Stimulated activated memory B cell treated with anti-CD40 and anti-IgM and Interleukin-4, amounts not matched to agents 10 μg/mL and 1 μg/mL and 100 μg/mL, for 72 hours (primary cell): ENCODE measurements around the gene TPGS2.

ENCODE experiments used
- ATAC-seq: fragments of 150-1000 bp; cut with Tn5 transposase; 2 replicates; pipeline ENCODE4 v1.10.0; 2021
- H3K27ac Mint-ChIP-seq: one replicate; pipeline ENCODE4 v1.8.0; 2022; ENCODE audit warnings: mild to moderate bottlenecking, mixed read lengths
- H3K27me3 Mint-ChIP-seq: one replicate; pipeline ENCODE4 v1.8.0; 2022; ENCODE audit warnings: mixed read lengths
- H3K36me3 Mint-ChIP-seq: one replicate; pipeline ENCODE4 v1.8.0; 2022; ENCODE audit warnings: mixed read lengths
- H3K4me1 Mint-ChIP-seq: one replicate; pipeline ENCODE4 v1.8.0; 2022; ENCODE audit warnings: mixed read lengths
- H3K4me3 Mint-ChIP-seq: one replicate; pipeline ENCODE4 v1.8.0; 2022; ENCODE audit warnings: mild to moderate bottlenecking, moderate library complexity, mixed read lengths
- H3K9me3 Mint-ChIP-seq: one replicate; pipeline ENCODE4 v1.8.0; 2022; ENCODE audit warnings: mixed read lengths

The TPGS2 gene

GRCh38 chr18:36811955-36812354 lies 16.8 kb downstream of the TPGS2 start:
- H3K27me3 Mint-ChIP-seq: no peaks in the 10 kb centered on the region
- no peak overlapping the region for H3K4me3 Mint-ChIP-seq
- H3K4me1 Mint-ChIP-seq: no peaks in the 10 kb centered on the region
- no peaks in the 10 kb centered on the region for H3K9me3 Mint-ChIP-seq
- peaks cover 24% of the 10 kb centered on the region for H3K36me3 Mint-ChIP-seq
- ATAC-seq: no peak
- H3K27ac Mint-ChIP-seq: no peak overlapping the region

- Mint-ChIP-seq H3K4me3 (no peak overlapping the region), H3K27me3 (no peaks in the 10 kb centered on the region), H3K36me3 (peaks cover 25% of the 10 kb centered on the region), H3K4me1 (no peaks in the 10 kb centered on the region), H3K9me3 (no peaks in the 10 kb centered on the region), H3K27ac (no peak overlapping the region)
- ATAC-seq: no peak
Observed at GRCh38 chr18:36811430-36811829, 17.4 kb downstream of the TPGS2 start.

GRCh38 chr18:36809590-36810381 lies 19.0 kb downstream of the TPGS2 start:
- no peaks in the 10 kb centered on the region for H3K4me1 Mint-ChIP-seq
- H3K27me3 Mint-ChIP-seq: no peaks in the 10 kb centered on the region
- no peak overlapping the region for H3K4me3 Mint-ChIP-seq
- peak; percentile 77 for ATAC-seq
- no peaks in the 10 kb centered on the region for H3K9me3 Mint-ChIP-seq
- H3K27ac Mint-ChIP-seq: no peak overlapping the region
- peaks cover 42% of the 10 kb centered on the region for H3K36me3 Mint-ChIP-seq

DNA sequence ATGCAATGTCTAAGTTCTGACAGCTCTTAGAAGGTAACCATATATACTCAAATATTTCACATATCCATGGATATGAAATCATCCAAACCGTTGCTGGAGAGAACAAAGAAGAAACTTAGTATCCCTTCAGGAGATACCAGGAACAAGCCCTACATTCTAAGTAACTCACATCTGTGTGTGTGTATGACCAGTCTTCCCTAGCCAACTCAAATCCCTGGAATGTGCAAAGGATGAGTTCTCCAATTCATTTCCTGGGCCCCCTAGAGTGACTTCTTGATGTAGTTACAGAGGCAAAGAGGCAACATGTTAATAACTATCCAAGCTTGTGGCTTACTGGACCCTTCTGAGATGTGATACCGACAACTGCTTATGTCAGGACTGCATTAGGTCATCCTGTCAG lies 20.1 kb downstream of the TPGS2 start:
- no peak overlapping the region for H3K4me3 Mint-ChIP-seq
- ATAC-seq: no peak
- no peaks in the 10 kb centered on the region for H3K4me1 Mint-ChIP-seq
- no peaks in the 10 kb centered on the region for H3K27me3 Mint-ChIP-seq
- H3K36me3 Mint-ChIP-seq: peaks cover 53% of the 10 kb centered on the region
- H3K9me3 Mint-ChIP-seq: no peaks in the 10 kb centered on the region
- H3K27ac Mint-ChIP-seq: no peak overlapping the region

GRCh38 chr18:36805105-36805504 lies 23.7 kb downstream of the TPGS2 start:
- no peaks in the 10 kb centered on the region for H3K9me3 Mint-ChIP-seq
- no peak overlapping the region for H3K27ac Mint-ChIP-seq
- H3K36me3 Mint-ChIP-seq: peaks cover 76% of the 10 kb centered on the region
- H3K4me3 Mint-ChIP-seq: no peak overlapping the region
- H3K27me3 Mint-ChIP-seq: no peaks in the 10 kb centered on the region
- no peak for ATAC-seq
- no peaks in the 10 kb centered on the region for H3K4me1 Mint-ChIP-seq

- H3K36me3 Mint-ChIP-seq: peaks cover 87% of the 10 kb centered on the region
- no peaks in the 10 kb centered on the region for H3K4me1 Mint-ChIP-seq
- H3K27ac Mint-ChIP-seq: no peak overlapping the region
- no peak for ATAC-seq
- H3K9me3 Mint-ChIP-seq: no peaks in the 10 kb centered on the region
- no peak overlapping the region for H3K4me3 Mint-ChIP-seq
- H3K27me3 Mint-ChIP-seq: no peaks in the 10 kb centered on the region
Observed at GRCh38 chr18:36798738-36799473, 29.9 kb downstream of the TPGS2 start.

DNA sequence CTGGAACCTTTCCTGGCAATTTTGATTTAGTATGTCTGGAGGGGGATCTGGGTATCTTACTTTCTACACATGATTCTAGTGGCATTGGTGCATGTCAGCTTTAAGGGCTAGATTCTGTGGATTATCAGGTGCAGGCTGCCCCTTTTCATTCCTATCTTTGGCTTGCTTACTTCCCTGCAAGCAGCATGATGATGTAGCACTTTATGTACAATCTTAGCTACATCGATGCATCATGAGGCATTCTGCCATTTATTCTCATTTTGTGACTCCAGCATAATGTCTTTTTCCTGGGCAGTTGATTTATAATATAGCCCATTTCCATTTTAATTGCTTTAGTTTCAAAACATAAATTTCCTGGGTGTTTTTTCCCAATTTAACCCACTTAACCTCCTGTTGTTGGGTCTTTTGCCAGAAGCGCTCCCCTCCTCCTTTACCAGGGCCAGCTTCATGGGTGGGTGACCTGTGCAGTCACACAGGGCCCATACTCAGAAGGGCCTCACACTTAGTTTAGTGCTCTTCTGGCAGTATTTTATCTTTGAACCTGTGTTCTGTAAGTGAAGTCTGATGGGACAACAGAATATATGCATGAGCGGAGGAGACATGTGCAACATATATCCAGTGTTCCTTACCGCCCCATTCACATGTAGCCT lies 36.0 kb downstream of the TPGS2 start:
- Mint-ChIP-seq H3K4me1 (no peaks in the 10 kb centered on the region), H3K27me3 (no peaks in the 10 kb centered on the region), H3K36me3 (peaks cover 78% of the 10 kb centered on the region), H3K4me3 (no peak overlapping the region), H3K27ac (no peak overlapping the region), H3K9me3 (peaks cover 6% of the 10 kb centered on the region)
- ATAC-seq: no peak

- ATAC-seq: no peak
- H3K9me3 Mint-ChIP-seq: peaks cover 6% of the 10 kb centered on the region
- H3K4me1 Mint-ChIP-seq: no peaks in the 10 kb centered on the region
- peaks cover 39% of the 10 kb centered on the region for H3K36me3 Mint-ChIP-seq
- no peaks in the 10 kb centered on the region for H3K27me3 Mint-ChIP-seq
- no peak overlapping the region for H3K4me3 Mint-ChIP-seq
- no peak overlapping the region for H3K27ac Mint-ChIP-seq
Observed at GRCh38 chr18:36786686-36787085, 42.1 kb downstream of the TPGS2 start.

GRCh38 chr18:36783792-36784191 lies 45.0 kb downstream of the TPGS2 start:
- Mint-ChIP-seq H3K27me3 (no peaks in the 10 kb centered on the region), H3K27ac (no peak overlapping the region)

GRCh38 chr18:36782710-36783109 lies 46.1 kb downstream of the TPGS2 start:
- no peak for ATAC-seq
- no peaks in the 10 kb centered on the region for H3K27me3 Mint-ChIP-seq
- no peaks in the 10 kb centered on the region for H3K9me3 Mint-ChIP-seq
- no peak overlapping the region for H3K27ac Mint-ChIP-seq
- peaks cover 26% of the 10 kb centered on the region for H3K36me3 Mint-ChIP-seq
- no peaks in the 10 kb centered on the region for H3K4me1 Mint-ChIP-seq
- H3K4me3 Mint-ChIP-seq: no peak overlapping the region

More at GRCh38 chr18:36783792-36784191, 45.0 kb downstream of the TPGS2 start:
- Mint-ChIP-seq H3K9me3 (no peaks in the 10 kb centered on the region), H3K36me3 (peaks cover 26% of the 10 kb centered on the region), H3K4me1 (no peaks in the 10 kb centered on the region), H3K4me3 (no peak overlapping the region)
- ATAC-seq: no peak

DNA sequence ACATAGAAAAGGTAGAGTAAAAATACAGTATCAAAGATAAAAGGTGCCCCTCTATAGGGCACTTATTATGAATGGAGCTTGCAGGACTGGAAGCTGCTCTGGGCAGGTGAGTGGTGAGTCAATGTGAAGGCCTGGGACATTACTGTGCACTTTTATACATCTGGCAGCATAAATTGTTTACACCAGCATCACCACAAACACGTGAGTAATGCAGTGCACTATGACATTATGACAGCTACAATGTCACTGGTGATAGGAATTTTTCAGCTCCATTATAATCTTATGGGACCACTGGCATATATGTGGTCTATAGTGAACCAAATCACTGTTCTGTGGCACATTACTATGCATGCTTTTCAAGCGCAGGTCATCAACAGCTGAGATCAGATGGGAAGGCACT lies 48.1 kb downstream of the TPGS2 start:
- Mint-ChIP-seq H3K4me1 (no peaks in the 10 kb centered on the region), H3K27me3 (no peaks in the 10 kb centered on the region), H3K9me3 (no peaks in the 10 kb centered on the region), H3K4me3 (no peak overlapping the region), H3K27ac (no peak overlapping the region), H3K36me3 (peaks cover 23% of the 10 kb centered on the region)
- no peak for ATAC-seq

DNA sequence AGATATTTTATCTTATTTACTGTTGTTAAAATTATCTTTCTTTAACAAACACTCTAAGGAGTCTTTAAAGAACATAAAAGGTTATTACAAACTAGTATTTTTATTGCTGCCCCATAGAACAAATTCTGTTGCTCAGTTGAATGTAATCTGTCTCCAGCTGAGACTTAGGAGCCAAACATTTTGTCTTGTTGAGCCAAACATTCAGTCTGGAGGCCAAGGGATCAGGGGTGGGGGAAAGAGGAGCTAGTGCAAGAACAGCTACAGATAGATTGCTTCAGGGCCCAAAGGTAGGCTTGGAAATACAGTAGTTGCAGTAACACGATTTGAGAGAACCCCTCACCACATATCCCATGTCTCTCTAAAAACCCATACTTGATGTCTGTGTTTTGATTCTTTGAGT lies 51.2 kb downstream of the TPGS2 start:
- H3K27ac Mint-ChIP-seq: no peak overlapping the region
- H3K9me3 Mint-ChIP-seq: no peaks in the 10 kb centered on the region
- H3K4me1 Mint-ChIP-seq: no peaks in the 10 kb centered on the region
- no peak for ATAC-seq
- no peaks in the 10 kb centered on the region for H3K27me3 Mint-ChIP-seq
- H3K4me3 Mint-ChIP-seq: no peak overlapping the region
- H3K36me3 Mint-ChIP-seq: peaks cover 14% of the 10 kb centered on the region

DNA sequence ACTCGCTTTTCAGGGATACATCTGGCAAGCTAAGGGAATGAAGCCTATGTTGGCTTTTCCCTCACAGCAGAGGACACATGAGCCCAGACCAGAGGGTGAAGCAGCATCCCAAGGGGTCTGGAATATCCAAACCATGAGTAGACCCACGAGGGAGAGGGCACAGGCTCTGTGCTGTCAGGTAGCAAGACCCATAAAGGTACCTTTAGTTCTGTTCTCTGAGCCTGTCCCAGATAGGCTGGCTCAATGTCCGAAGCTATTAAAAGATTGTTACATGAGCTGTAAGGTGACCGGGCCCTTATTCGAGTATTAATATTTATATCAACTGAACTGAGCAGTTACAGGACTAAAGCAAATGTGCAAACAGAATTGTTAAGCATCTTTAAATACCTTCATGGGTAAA lies 52.2 kb downstream of the TPGS2 start:
- ATAC-seq: no peak
- no peaks in the 10 kb centered on the region for H3K27me3 Mint-ChIP-seq
- peaks cover 1% of the 10 kb centered on the region for H3K4me1 Mint-ChIP-seq
- H3K9me3 Mint-ChIP-seq: no peaks in the 10 kb centered on the region
- H3K36me3 Mint-ChIP-seq: peaks cover 9% of the 10 kb centered on the region
- H3K27ac Mint-ChIP-seq: no peak overlapping the region
- H3K4me3 Mint-ChIP-seq: no peak overlapping the region

DNA sequence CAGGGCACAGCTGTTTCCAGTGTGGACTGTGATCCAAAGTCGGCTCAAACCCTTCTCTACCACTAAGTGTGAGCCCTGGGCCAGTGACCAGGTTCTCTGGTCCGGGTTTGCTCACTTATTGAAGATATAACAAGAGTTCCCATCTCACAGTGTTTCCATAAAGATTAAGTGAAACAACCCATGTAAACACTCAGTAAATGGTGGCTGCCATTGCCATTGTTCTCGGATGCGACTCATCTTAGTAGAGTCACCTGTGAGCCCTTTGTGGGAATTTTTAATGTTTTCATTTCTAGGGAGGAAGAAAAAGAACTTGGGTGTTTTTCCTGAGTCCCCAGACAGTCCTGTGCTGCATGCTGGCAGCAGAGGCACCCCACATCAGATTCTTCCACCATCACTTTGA lies 53.4 kb downstream of the TPGS2 start:
- Mint-ChIP-seq H3K27ac (no peak overlapping the region), H3K27me3 (no peaks in the 10 kb centered on the region), H3K4me1 (peaks cover 10% of the 10 kb centered on the region), H3K9me3 (no peaks in the 10 kb centered on the region), H3K36me3 (peaks cover 9% of the 10 kb centered on the region), H3K4me3 (no peak overlapping the region)
- no peak for ATAC-seq

DNA sequence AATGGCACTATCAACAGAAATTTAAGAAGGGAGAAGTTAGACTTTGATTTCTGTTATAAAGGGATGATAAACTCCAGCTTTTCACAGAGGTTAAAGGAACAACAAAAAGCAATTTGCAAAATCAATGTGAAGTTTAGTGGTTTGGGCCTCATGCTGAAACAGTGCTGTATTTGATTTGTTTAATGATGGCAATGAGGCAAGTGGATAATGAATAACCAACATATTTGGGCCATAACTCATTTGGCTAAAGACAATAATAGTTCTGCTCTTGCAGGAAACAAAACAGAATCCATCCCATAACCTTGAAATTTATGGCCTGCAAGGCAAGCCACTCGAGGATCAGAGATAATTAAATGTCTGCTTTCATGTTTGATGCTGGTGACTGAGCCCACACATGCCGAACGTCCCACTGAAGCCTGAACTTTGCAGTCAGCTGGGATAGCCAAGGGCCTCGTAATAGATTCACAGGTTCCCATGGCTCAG lies 56.5 kb downstream of the TPGS2 start:
- no peaks in the 10 kb centered on the region for H3K36me3 Mint-ChIP-seq
- H3K9me3 Mint-ChIP-seq: no peaks in the 10 kb centered on the region
- ATAC-seq: no peak
- no peak overlapping the region for H3K27ac Mint-ChIP-seq
- no peak overlapping the region for H3K4me3 Mint-ChIP-seq
- peaks cover 10% of the 10 kb centered on the region for H3K4me1 Mint-ChIP-seq
- H3K27me3 Mint-ChIP-seq: peaks cover 9% of the 10 kb centered on the region
